ENCODE measurements around the gene ADCK1.
A peak's percentile ranks its signal among the peaks of the same experiment; 100 is the strongest.
"Not testable (repeated sequence)": the region's sequence is repeated elsewhere in the genome, so short reads cannot be mapped to it uniquely, and the experiment has no call there.

ADCK1 gene

GRCh38 chr14:77867476-77867875 is 67.6 kb downstream of the ADCK1 start:
- DNase-seq = no peak

- no peak for DNase-seq
Observed at GRCh38 chr14:77868552-77869285, 68.8 kb downstream of the ADCK1 start.

GRCh38 chr14:77869340-77869739 is 69.4 kb downstream of the ADCK1 start:
- no peak for DNase-seq

DNA sequence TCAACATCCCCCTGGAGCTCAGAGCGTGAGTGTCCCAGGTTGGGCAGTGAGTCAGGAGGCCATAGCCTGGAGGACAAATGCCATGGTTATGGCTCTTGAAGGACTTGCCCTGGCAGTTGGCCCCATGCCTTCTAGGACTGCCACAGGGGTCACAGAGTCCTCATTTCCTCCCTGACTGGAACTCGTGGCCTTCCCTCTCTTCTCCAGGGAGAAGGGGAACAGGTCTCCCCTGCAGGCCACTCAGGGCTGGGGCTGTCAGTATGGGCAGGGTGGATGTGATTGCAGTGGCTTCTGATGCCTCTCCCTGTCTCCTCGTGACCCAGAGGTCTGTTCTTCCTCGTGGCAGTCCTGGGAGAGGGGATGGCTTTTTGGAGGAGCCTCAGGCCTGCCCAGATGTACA is 70.7 kb downstream of the ADCK1 start:
- no peak for DNase-seq

- DNase-seq = no peak
Observed at GRCh38 chr14:77872152-77872551, 72.2 kb downstream of the ADCK1 start.

- DNase-seq = no peak
Observed at GRCh38 chr14:77872983-77873382, 73.1 kb downstream of the ADCK1 start.

GRCh38 chr14:77878783-77879182 is 78.9 kb downstream of the ADCK1 start:
- DNase-seq = no peak

- no peak for DNase-seq
Observed at GRCh38 chr14:77880056-77880455, 80.1 kb downstream of the ADCK1 start.

GRCh38 chr14:77882098-77882497 is 82.2 kb downstream of the ADCK1 start:
- peak; percentile 62 for DNase-seq

- no peak for DNase-seq
Observed at GRCh38 chr14:77882636-77883035, 82.7 kb downstream of the ADCK1 start.

GRCh38 chr14:77883131-77883846 is 83.4 kb downstream of the ADCK1 start:
- peak; percentile 46 for DNase-seq

DNA sequence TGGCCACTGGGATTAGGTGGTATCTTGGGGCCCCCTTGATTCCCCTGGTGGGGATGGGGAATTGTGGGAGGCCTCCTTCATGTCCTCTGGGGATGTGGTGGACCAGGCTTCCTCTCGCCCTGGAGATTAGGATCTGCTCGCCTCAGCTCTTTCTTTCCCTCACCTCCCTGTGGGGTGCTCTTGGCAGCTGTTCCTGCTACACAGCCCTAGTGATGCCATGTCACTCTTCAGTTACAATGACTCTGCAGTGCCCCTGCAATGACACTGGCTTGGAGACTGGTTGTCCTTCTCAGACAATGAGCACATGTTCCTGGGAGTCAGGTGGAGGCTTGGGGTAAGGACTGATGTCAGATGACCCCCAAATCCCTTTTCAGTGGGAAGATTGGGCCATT is 83.9 kb downstream of the ADCK1 start:
- peak; percentile 48 for DNase-seq

DNA sequence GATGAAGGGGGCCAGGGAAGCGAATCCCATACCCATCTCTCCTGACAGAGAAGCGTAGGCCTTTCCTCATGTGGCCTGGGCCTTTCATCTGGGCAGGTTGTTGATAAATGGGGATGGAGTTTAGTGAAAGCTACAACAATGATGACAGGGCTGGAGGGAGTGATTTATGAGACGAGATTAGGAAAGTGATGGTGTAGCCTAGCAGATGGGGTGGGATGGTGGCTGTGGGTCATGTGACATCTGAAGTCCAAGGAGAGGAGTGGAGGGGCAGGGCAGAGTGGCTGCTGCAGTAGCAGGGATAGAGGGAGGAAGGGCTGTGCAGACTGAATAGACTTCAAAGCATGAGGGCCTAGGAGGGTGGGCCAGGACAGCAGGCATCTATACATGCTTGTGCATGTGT is 85.5 kb downstream of the ADCK1 start:
- no peak for DNase-seq

- DNase-seq = no peak
Observed at GRCh38 chr14:77886010-77886409, 86.1 kb downstream of the ADCK1 start.

DNA sequence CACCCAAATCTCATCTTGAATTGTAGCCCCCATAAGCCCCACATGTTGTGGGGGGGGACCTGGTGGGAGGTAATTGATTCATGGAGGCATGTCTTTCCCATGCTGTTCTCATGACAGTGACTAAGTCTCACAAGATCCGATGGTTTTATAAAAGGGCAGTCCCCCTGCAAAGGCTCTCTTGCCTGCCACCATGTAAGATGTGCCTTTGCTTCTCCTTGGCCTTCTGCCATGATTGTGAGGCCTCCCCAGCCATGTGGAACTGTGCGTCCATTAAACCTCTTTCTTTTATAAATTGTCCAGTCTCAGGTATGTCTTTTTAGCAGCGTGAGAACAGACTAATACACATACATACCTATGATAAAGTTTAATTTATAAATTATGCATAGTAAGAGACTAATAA is 89.0 kb downstream of the ADCK1 start:
- DNase-seq = not testable (repeated sequence)

GRCh38 chr14:77889971-77890442 is 90.1 kb downstream of the ADCK1 start:
- DNase-seq = no peak

- DNase-seq = no peak
Observed at GRCh38 chr14:77890873-77891272, 91.0 kb downstream of the ADCK1 start.

DNA sequence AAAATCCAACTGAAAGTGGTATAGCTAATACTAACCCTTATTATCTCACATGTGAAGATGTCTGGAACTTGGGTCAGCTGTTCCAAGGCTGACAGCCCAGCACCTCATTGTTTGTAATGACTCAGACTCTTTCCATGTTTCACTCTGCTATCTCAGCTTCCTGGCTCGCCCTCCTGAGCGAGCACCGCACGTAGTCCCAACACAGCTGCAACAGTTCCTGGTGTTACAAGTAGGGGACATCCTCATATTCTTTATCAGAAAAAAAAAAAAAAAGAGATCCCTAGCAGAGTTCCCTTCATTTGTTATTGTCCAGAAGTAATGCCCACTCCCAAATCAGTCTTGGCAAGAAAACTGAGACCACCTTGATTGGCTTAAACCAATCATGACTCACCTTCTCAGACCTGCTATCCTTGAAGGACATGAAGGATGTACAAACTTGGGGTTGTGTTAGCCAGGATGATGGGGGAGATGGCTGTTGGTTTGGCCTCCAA is 92.5 kb downstream of the ADCK1 start:
- DNase-seq = no peak

DNA sequence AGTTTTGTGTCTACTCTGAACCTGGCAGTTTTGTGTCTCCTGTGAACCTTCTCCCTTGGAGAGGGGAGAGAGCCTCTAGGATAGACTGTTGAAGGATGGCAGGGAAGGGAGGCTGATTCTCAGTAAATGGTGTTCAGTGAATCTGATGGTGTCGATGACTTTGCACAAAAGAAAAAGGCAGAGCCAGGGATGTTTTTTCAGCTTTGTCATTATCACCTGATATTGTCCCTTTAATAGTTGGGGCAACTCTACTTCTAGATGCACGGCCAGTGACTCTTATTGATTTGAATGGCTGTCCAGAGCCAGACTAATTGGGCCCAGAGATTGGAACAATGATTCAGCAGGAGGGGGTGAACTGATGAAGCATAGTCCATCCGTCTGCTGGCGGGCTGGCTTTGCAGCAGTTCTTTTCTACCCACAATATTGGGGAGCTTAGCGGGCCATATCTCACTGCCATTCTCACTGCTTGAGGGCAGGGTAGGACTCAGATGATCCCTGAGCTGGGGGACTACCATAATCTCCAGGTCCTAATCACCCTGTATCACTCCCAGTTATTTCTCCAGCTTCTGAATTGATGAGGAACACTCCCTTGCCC is 93.1 kb downstream of the ADCK1 start:
- no peak for DNase-seq

- DNase-seq = no peak
Observed at GRCh38 chr14:77897374-77897773, 97.5 kb downstream of the ADCK1 start.

- no peak for DNase-seq
Observed at GRCh38 chr14:77902811-77903210, 102.9 kb downstream of the ADCK1 start.

DNA sequence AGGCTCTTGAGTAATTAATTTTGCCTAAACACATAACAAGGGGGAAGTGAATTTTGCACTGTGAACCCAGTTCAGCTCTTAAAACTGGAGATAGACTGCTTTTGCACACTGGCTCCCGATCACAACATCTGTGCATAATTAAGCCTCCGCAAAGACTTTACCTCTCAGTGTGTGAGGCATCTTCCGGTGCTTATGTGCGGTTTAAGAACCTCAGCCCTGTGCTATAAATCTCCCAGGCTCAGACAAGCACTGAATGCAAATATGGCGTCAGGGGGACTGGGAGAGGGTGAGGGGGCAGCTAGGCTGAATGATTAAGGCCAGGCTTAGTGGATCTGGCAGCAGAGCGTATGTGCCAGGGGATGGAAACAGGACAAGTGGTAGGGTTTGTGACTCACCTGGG is 103.3 kb downstream of the ADCK1 start:
- DNase-seq = no peak

DNA sequence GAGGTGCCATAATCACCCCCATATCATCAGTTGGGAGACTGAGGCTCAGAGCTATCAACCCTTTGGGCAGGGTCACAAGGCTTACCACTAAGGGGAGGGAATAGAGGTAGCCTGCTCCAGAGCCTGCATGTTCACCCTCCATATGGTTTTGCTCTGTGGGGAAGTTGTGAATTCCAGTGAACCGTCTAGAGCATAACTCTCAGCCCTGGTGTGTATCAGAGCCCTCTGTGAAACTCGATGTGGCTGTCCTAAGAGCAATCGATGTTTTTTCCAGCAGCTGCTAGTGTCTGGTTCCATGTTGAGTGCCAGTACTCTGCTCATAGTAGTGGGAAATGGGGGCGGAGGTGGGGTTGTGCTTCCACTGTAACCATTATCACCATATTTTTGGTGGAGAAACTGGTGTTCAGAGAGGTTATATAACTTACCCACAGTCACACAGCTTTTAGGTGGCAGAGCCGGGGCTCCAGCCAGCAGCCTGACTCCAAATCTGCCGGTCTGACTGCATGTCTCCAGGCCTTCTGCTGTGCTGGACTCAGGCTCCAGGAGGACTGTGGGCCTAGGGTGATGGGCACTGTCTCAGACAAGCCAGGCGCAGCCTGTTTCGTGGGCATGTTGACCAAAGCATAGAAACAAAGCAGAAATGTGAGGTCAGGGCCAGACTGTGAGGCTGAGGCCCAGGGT is 104.2 kb downstream of the ADCK1 start:
- no peak for DNase-seq
